ENCODE measurements around the gene SLC7A6.
A peak's percentile ranks its signal among the peaks of the same experiment; 100 is the strongest.

SLC7A6 gene

DNA sequence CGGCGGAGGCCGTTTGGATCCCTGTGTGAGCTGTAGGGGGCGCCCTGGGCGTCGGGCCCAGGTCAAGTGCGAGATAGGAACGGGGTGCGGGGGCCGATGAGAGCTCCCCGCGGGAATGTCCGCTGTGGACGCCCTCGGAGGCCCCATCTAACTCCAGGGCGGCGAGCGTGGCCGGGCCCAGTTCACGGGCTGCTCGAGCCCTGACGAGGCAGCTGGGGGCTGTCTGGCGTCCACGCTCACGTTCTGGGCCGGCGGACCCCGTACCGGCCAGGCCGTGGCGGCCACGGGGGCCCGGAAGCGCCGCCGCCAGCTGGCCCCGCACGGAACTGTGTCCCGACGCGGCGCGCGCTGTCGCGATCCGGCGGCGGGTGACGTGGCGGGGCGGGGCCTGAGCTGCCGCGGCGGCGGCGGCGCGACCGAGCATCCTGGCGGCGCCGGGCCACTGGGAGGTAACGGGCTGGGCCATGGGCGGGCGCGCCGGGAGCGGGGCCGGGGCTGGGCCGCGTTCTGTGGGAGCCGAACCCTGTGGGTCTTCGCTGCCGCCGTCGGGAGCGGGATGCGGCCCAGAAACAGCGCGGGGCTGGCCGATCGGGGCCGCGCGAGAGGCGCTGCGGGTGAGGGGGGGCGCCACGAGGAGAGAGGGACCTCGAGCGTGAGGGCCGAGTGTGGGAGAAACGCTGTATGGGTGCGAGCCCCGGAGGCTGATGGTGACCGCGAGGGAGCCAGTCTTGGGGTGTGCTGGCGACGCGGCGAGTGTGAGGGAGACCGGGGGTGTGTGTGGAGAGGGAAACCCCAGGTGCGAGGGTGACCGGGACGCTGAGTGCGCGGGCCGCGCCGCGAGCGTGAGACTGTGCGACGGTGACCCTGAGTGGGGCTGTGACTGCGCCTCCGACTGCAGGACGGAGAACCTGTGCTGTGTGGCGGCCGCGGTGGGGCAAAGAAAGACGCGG is at the start of gene SLC7A6:
Gene SLC7A6, plus strand, starts transcription at position 399 of the 950 bp plus-strand sequence. CDS start 10,201 bp downstream, outside the sequence.
- peak within 1 kb of the TSS; percentile 72 for H3K4me3 ChIP-seq (ENCODE audit: low read depth, low read length)
- peak; percentile 92 for DNase-seq (ENCODE audit: low read depth)
- TF ChIP-seq, protein P1, sequence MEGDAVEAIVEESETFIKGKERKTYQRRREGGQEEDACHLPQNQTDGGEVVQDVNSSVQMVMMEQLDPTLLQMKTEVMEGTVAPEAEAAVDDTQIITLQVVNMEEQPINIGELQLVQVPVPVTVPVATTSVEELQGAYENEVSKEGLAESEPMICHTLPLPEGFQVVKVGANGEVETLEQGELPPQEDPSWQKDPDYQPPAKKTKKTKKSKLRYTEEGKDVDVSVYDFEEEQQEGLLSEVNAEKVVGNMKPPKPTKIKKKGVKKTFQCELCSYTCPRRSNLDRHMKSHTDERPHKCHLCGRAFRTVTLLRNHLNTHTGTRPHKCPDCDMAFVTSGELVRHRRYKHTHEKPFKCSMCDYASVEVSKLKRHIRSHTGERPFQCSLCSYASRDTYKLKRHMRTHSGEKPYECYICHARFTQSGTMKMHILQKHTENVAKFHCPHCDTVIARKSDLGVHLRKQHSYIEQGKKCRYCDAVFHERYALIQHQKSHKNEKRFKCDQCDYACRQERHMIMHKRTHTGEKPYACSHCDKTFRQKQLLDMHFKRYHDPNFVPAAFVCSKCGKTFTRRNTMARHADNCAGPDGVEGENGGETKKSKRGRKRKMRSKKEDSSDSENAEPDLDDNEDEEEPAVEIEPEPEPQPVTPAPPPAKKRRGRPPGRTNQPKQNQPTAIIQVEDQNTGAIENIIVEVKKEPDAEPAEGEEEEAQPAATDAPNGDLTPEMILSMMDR (IDR thresholded peaks at IDR 0.05; ENCODE audit: insufficient read depth, low read depth, low read length, missing control alignments): peak; percentile 75

DNA sequence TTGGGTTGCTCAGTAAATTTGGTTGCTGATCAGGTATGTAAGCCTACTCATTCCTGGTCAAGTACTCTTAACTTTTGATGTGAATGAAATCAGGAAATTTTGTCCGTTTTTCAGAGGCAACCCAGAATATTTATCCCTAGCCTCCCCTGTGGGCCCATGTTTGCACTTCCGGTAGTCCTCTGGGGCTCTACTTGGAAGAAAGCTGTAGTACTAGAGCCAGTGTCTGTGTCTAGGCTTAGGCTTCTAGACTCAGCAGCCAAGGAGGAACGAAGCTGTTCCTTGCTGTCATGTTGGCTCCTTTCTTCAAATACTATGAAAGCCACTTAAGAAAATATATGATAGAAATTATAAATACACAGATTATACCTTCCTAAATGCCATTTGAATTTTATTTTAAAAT is 49.6 kb upstream of the SLC7A6 start:
- H3K4me3 ChIP-seq (ENCODE audit: low read depth, low read length): no peak overlapping the region
- DNase-seq (ENCODE audit: low read depth): no peak
- TF ChIP-seq, protein P1 (IDR thresholded peaks at IDR 0.05; ENCODE audit: insufficient read depth, low read depth, low read length, missing control alignments): no peak

DNA sequence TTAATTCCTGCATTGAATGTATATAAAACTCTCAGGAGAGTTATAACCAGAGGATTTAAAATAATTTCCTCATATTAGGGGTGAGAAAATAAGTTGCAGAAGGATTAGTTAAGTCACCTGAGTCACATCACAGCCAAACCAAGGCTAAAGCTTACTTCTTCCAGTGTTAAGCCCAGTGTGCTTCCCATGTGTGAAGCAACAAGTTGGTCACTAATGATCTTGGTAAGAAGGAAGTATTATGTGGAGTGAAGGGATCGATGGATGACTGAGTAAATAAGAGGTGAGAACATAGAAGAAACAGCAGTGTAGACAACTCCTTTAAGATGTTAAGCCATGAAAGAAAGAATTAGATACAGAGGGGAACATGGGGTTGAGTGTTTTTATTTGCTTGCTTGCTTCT is 49.0 kb upstream of the SLC7A6 start:
- TF ChIP-seq, protein P1 (IDR thresholded peaks at IDR 0.05; ENCODE audit: insufficient read depth, low read depth, low read length, missing control alignments): no peak
- H3K4me3 ChIP-seq (ENCODE audit: low read depth, low read length): no peak overlapping the region
- DNase-seq (ENCODE audit: low read depth): no peak

DNA sequence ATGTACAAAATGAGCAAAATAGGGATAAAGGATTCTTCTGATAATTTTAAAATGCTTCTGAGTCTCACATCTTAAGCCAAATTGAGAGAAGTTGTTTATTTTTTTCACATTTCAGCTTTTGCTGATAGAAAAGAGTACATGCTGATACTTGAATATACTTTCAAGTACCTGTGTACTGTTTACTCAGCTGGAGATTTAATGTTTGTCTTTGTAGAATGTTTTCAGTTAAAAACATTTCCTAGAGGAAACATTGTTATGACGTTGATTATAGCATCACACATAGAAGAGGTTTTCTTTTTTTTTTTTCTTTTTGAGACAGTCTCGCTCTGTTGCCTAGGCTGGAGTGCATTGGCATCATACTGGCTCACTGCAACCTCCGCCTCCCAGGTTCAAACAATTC is 48.1 kb upstream of the SLC7A6 start:
- TF ChIP-seq, protein P1 (IDR thresholded peaks at IDR 0.05; ENCODE audit: insufficient read depth, low read depth, low read length, missing control alignments): no peak
- H3K4me3 ChIP-seq (ENCODE audit: low read depth, low read length): no peak overlapping the region
- no peak for DNase-seq (ENCODE audit: low read depth)

DNA sequence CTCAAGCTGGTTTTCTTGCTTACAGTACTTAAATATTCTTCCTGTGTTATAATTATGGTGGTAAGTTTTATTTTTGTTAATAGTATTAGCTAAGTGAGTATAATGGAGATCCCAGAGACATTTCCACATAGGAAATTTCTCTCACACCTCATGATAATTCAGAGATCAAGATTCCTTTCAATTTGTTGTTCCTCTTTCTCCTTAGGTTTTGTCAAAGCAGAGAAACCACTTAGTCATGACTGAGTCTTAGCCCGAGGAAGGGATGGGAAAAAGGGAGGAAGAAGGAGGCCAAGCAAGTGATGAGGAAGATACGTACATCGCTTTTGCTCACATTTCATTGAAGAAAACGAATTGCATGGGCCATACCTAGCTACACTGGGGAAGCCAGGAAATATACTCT is 46.8 kb upstream of the SLC7A6 start:
- H3K4me3 ChIP-seq (ENCODE audit: low read depth, low read length): no peak overlapping the region
- no peak for DNase-seq (ENCODE audit: low read depth)
- TF ChIP-seq, protein P1 (IDR thresholded peaks at IDR 0.05; ENCODE audit: insufficient read depth, low read depth, low read length, missing control alignments): no peak

DNA sequence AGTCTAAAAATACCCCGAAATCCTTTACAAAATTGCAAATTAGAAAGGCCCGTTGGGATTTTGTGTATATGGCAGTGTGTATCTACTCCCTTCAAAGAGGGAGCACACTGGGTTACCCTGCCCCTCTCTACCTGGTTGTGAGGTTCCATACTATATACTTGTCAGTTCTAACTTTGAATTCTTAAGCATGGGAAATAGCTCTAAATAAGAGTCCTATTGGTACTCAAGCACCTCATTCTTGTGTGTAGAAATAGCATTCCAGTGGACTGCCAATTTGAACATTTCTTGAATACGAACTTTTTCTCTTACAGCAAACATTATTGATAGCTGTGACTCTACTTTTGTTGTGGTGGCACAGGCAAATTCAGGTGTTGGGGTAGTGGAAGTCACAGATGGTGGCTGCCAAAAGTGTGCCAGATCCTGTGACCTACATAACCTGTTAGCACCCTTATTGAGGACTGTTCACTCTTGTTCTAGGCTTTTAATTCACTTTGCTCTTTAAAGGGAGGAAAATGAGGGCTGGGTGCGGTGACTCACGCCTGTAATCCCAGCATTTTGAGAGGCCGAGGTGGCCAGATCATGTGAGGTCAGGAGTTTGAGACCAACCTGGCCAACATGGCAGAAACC is 44.5 kb upstream of the SLC7A6 start:
- no peak for DNase-seq (ENCODE audit: low read depth)
- TF ChIP-seq, protein P1 (IDR thresholded peaks at IDR 0.05; ENCODE audit: insufficient read depth, low read depth, low read length, missing control alignments): no peak
- no peak overlapping the region for H3K4me3 ChIP-seq (ENCODE audit: low read depth, low read length)
